GM06990 (cell line): Measurements from ENCODE around the gene LZTS2.

Experiments
- DNase-seq: peaks from one replicate; pipeline ENCODE4 v3.0.0-alpha.2; 2011; ENCODE audit not compliant: insufficient read length; ENCODE audit errors: extremely low read depth
- H3K27me3 ChIP-seq: replicated peaks from 2 replicates; pipeline ENCODE4 v1.6.0; 2011; ENCODE audit warnings: low read length; ENCODE audit not compliant: control insufficient read depth, insufficient read depth
- H3K36me3 ChIP-seq: 2 replicates; pipeline ENCODE4 v1.5.1; 2011; ENCODE audit warnings: low read length; ENCODE audit not compliant: control insufficient read depth, insufficient read depth
- H3K4me3 ChIP-seq: replicated peaks from 2 replicates; pipeline ENCODE4 v1.5.1; 2011; ENCODE audit warnings: low read depth, mild to moderate bottlenecking, control low read depth, low read length
- CTCF ChIP-seq: IDR thresholded peaks from 2 replicates; pipeline ENCODE4 v1.5.1; 2011; ENCODE audit warnings: low read length, control low read depth, mild to moderate bottlenecking, inconsistent platforms; ENCODE audit not compliant: insufficient read depth, poor library complexity, severe bottlenecking

LZTS2 gene

GRCh38 chr10:100985336-100985735 lies 14.3 kb upstream of the LZTS2 start:
- peaks cover 11% of the 10 kb centered on the region for H3K36me3 ChIP-seq
- H3K4me3 ChIP-seq, result no peak overlapping the region
- no peak for DNase-seq
- no peaks in the 10 kb centered on the region for H3K27me3 ChIP-seq
- no peak for TF ChIP-seq CTCF

GRCh38 chr10:100986623-100986951 lies 13.0 kb upstream of the LZTS2 start:
- DNase-seq, result no peak
- no peak for TF ChIP-seq CTCF
- Histone ChIP-seq H3K36me3 (peaks cover 17% of the 10 kb centered on the region), H3K27me3 (no peaks in the 10 kb centered on the region), H3K4me3 (peak overlapping the region; percentile 98)

- DNase-seq, result peak; percentile 82
- Histone ChIP-seq H3K36me3 (peaks cover 17% of the 10 kb centered on the region), H3K27me3 (no peaks in the 10 kb centered on the region), H3K4me3 (peak within 1 kb of the TSS; percentile 98)
- TF ChIP-seq CTCF, result no peak
These were observed 12.5 kb upstream of the LZTS2 start, which contains the start of the genes MRPL43 and TWNK for GRCh38 chr10:100986952-100987684. TSS of gene MRPL43 (minus strand) at chr10:100987497. CDS start at chr10:100987443, 54 bp downstream. TSS of gene TWNK (plus strand) at chr10:100987543. CDS start at chr10:100988211, 668 bp downstream.

GRCh38 chr10:100987685-100988049 lies 11.9 kb upstream of the LZTS2 start:
- H3K27me3 ChIP-seq, result no peaks in the 10 kb centered on the region
- DNase-seq, result no peak
- peak overlapping the region; percentile 98 for H3K4me3 ChIP-seq
- peaks cover 17% of the 10 kb centered on the region for H3K36me3 ChIP-seq
- TF ChIP-seq CTCF, result no peak

GRCh38 chr10:100988166-100988565 lies 11.4 kb upstream of the LZTS2 start:
- no peak for DNase-seq
- peaks cover 16% of the 10 kb centered on the region for H3K36me3 ChIP-seq
- no peak for TF ChIP-seq CTCF
- H3K27me3 ChIP-seq, result no peaks in the 10 kb centered on the region
- H3K4me3 ChIP-seq, result peak overlapping the region; percentile 98

- TF ChIP-seq CTCF, result no peak
- Histone ChIP-seq H3K4me3 (no peak overlapping the region), H3K27me3 (no peaks in the 10 kb centered on the region), H3K36me3 (peaks cover 15% of the 10 kb centered on the region)
- no peak for DNase-seq
These were observed 10.5 kb upstream of the LZTS2 start for GRCh38 chr10:100989088-100989487.
